H1 (cell line): Measurements from ENCODE around the gene PATL2. TPM values are rescaled to one million over a fixed set of nuclear protein-coding genes. Genes with fewer than 3 reads are reported as not detected.

ENCODE experiments used
- CTCF ChIA-PET: fragments of 300-600 bp; sonication (Branson Sonifier 250); formaldehyde crosslinking; loops from one replicate; lab custom pipeline; 2021; ENCODE audit not compliant: partially characterized antibody; lab: Charles Lee
- POLR2A ChIA-PET: fragments of 300-600 bp; sonication (Branson Sonifier 250); formaldehyde crosslinking; loops from one replicate; lab custom pipeline; 2021; ENCODE audit warnings: inconsistent platforms; ENCODE audit not compliant: partially characterized antibody; lab: Charles Lee
- DNase-seq, 2 experiments: peaks; one replicate each; pipeline versions ENCODE4 v3.0.0 to v3.0.0-alpha.2; 2010 to 2022; ENCODE audit warnings: low spot score in 2 of 2, low read depth in 1 of 2, mixed read lengths in 1 of 2
- FAIRE-seq: peaks from 2 replicates; lab custom pipeline; 2011; peaks lifted over from hg19 to GRCh38; lab: Jason Lieb, UNC
- H2AFZ ChIP-seq: 2 replicates; pipeline ENCODE4 v1.8.1; 2012; ENCODE audit warnings: low read length, inconsistent platforms
- H2AK5ac ChIP-seq: 2 replicates; pipeline ENCODE4 v1.6.1; 2013; ENCODE audit warnings: low read depth, low read length
- H2BK120ac ChIP-seq: replicated peaks from 2 replicates; pipeline ENCODE3; 2013; ENCODE audit warnings: low read depth, low read length, inconsistent platforms
- H2BK12ac ChIP-seq: 2 replicates; pipeline ENCODE4 v1.6.1; 2013; ENCODE audit warnings: low read depth, low read length
- H2BK15ac ChIP-seq: 2 replicates; pipeline ENCODE4 v1.6.1; 2013; ENCODE audit warnings: low read length
- H2BK20ac ChIP-seq: 2 replicates; pipeline ENCODE4 v1.6.1; 2013; ENCODE audit warnings: low read length
- H2BK5ac ChIP-seq: 2 replicates; pipeline ENCODE4 v1.6.1; 2013; ENCODE audit warnings: low read depth, low read length
- H3K14ac ChIP-seq: 2 replicates; pipeline ENCODE4 v1.6.1; 2013; ENCODE audit warnings: inconsistent platforms; ENCODE audit not compliant: insufficient read length
- H3K18ac ChIP-seq: 2 replicates; pipeline ENCODE4 v1.6.1; 2013; ENCODE audit warnings: low read length; ENCODE audit errors: extremely low read depth
- H3K23ac ChIP-seq: 2 replicates; pipeline ENCODE4 v1.6.1; 2013; ENCODE audit warnings: inconsistent platforms; ENCODE audit not compliant: insufficient read length
- H3K23me2 ChIP-seq: 2 replicates; pipeline ENCODE4 v1.6.1; 2013; ENCODE audit warnings: low read depth, low read length
- H3K27ac ChIP-seq: 2 replicates; pipeline ENCODE4 v1.6.1; 2011; ENCODE audit warnings: low read depth, low read length, inconsistent platforms
- H3K27me3 ChIP-seq, 4 experiments: replicated peaks in 1 of 4; 1 replicate in 1 of 4; 2 replicates in 3 of 4; pipeline versions ENCODE4 v1.6.1 to v1.8.1; 2011 to 2013; ENCODE audit warnings: low read length in 3 of 4, mild to moderate bottlenecking in 3 of 4, inconsistent platforms in 2 of 4, mixed read lengths in 2 of 4, moderate library complexity in 1 of 4; ENCODE audit not compliant: control insufficient read depth in 3 of 4, insufficient read depth in 3 of 4; ENCODE audit errors: extremely low read depth in 1 of 4
- H3K36me3 ChIP-seq, 4 experiments: 2 replicates each; pipeline versions ENCODE4 v1.6.1 to v1.8.1; 2011 to 2013; ENCODE audit warnings: mild to moderate bottlenecking in 4 of 4, low read length in 3 of 4, moderate library complexity in 2 of 4, control low read depth in 1 of 4, inconsistent platforms in 1 of 4; ENCODE audit not compliant: insufficient read depth in 4 of 4, control insufficient read depth in 2 of 4
- H3K4ac ChIP-seq: replicated peaks from 2 replicates; pipeline ENCODE3; 2013; ENCODE audit warnings: low read length, low read depth, mixed read lengths, inconsistent platforms; ENCODE audit not compliant: insufficient read length
- H3K4me1 ChIP-seq, 4 experiments: replicated peaks in 1 of 4; 1 replicate in 1 of 4; 2 replicates in 3 of 4; pipeline versions ENCODE4 v1.6.1 to v1.8.1; 2011 to 2013; ENCODE audit warnings: low read length in 3 of 4, inconsistent platforms in 2 of 4, mixed read lengths in 1 of 4; ENCODE audit not compliant: insufficient read depth in 4 of 4, control insufficient read depth in 3 of 4
- H3K4me2 ChIP-seq, 2 experiments: 2 replicates each; pipeline versions ENCODE4 v1.6.1 to v1.8.1; 2011 to 2013; ENCODE audit warnings: low read depth in 2 of 2, low read length in 2 of 2, control low read depth in 1 of 2, inconsistent platforms in 1 of 2, mild to moderate bottlenecking in 1 of 2; ENCODE audit not compliant: insufficient read depth in 1 of 2
- H3K4me3 ChIP-seq, 4 experiments: fragments of 200-600, 300-600 bp in 1 of 4; sonication (generic), shearing (Covaris generic), sonication (Bioruptor Twin) in 1 of 4; 2 replicates each; pipeline versions ENCODE4 v1.5.1 to v1.8.1; 2011 to 2016; ENCODE audit warnings: low read length in 4 of 4, low read depth in 3 of 4, control low read depth in 2 of 4, inconsistent platforms in 2 of 4, mild to moderate bottlenecking in 2 of 4, mixed read lengths in 1 of 4, moderate library complexity in 1 of 4; ENCODE audit not compliant: insufficient read depth in 2 of 4; ENCODE audit errors: extremely low read depth in 1 of 4
- H3K56ac ChIP-seq: replicated peaks from 2 replicates; pipeline ENCODE3; 2013; ENCODE audit warnings: low read depth, mild to moderate bottlenecking, mixed read lengths, low read length, inconsistent platforms; ENCODE audit not compliant: insufficient read length
- H3K79me1 ChIP-seq: 2 replicates; pipeline ENCODE4 v1.6.1; 2013; ENCODE audit warnings: low read depth, low read length, control low read depth
- H3K79me2 ChIP-seq, 2 experiments: 2 replicates each; pipeline versions ENCODE4 v1.6.1 to v1.8.1; 2012 to 2013; ENCODE audit warnings: low read length in 2 of 2, mild to moderate bottlenecking in 2 of 2, inconsistent platforms in 1 of 2; ENCODE audit not compliant: insufficient read depth in 2 of 2, control insufficient read depth in 1 of 2
- H3K9ac ChIP-seq, 4 experiments: replicated peaks in 1 of 4; 1 replicate in 1 of 4; 2 replicates in 3 of 4; pipeline versions ENCODE4 v1.6.1 to v1.8.1; 2011 to 2013; ENCODE audit warnings: low read depth in 3 of 4, low read length in 3 of 4, control low read depth in 2 of 4, mild to moderate bottlenecking in 2 of 4, moderate library complexity in 2 of 4, inconsistent platforms in 1 of 4; ENCODE audit errors: extremely low read depth in 1 of 4
- H3K9me3 ChIP-seq, 2 experiments: 2 replicates each; pipeline versions ENCODE4 v1.6.1 to v1.8.1; 2012 to 2013; ENCODE audit warnings: mild to moderate bottlenecking in 2 of 2, moderate library complexity in 2 of 2, control low read depth in 1 of 2, inconsistent platforms in 1 of 2, low read depth in 1 of 2, low read length in 1 of 2, mixed read lengths in 1 of 2; ENCODE audit not compliant: insufficient read depth in 2 of 2
- H4K20me1 ChIP-seq, 2 experiments: replicated peaks in 1 of 2; 2 replicates each; pipeline versions ENCODE3 to v1.8.1; 2011 to 2013; ENCODE audit warnings: inconsistent platforms in 2 of 2, low read length in 2 of 2, mild to moderate bottlenecking in 1 of 2; ENCODE audit not compliant: insufficient read depth in 2 of 2, control insufficient read depth in 1 of 2
- H4K5ac ChIP-seq: 2 replicates; pipeline ENCODE4 v1.6.1; 2013; ENCODE audit warnings: low read length, low read depth, mixed read lengths, inconsistent platforms; ENCODE audit not compliant: insufficient read length
- H4K8ac ChIP-seq: 2 replicates; pipeline ENCODE4 v1.8.0; 2013; ENCODE audit warnings: mild to moderate bottlenecking, moderate library complexity, low read length, inconsistent platforms; ENCODE audit not compliant: insufficient read depth; ENCODE audit errors: extremely low read depth
- H4K91ac ChIP-seq: replicated peaks from 2 replicates; pipeline ENCODE3; 2013; ENCODE audit warnings: low read length, mixed read lengths, inconsistent platforms; ENCODE audit not compliant: insufficient read length
- BACH1 ChIP-seq: IDR thresholded peaks from 2 replicates; pipeline ENCODE4 v1.6.1; 2012; ENCODE audit warnings: low read length, improper control_type of control experiment
- BCL11A ChIP-seq, 2 experiments: IDR thresholded peaks; one replicate each; pipeline ENCODE4 v1.6.1; 2011; ENCODE audit warnings: low read depth in 2 of 2, low read length in 2 of 2, mild to moderate bottlenecking in 2 of 2
- HDAC2 ChIP-seq, 2 experiments: fragments of 300-600 bp in 1 of 2; sonication (generic) in 1 of 2; IDR thresholded peaks; 2 replicates each; pipeline ENCODE4 v1.6.1; 2011 to 2012; ENCODE audit warnings: low read depth in 2 of 2, low read length in 2 of 2, mild to moderate bottlenecking in 2 of 2, moderate library complexity in 2 of 2, borderline replicate concordance in 1 of 2, inconsistent platforms in 1 of 2
- JUND ChIP-seq: IDR thresholded peaks from 2 replicates; pipeline ENCODE4 v1.6.1; 2011; ENCODE audit warnings: mild to moderate bottlenecking, improper control_type of control experiment, low read length
- NANOG ChIP-seq: IDR thresholded peaks from 2 replicates; pipeline ENCODE4 v1.6.1; 2011; ENCODE audit warnings: low read length, low read depth, mild to moderate bottlenecking, inconsistent platforms; ENCODE audit not compliant: insufficient read depth, poor library complexity, severe bottlenecking
- POU5F1 ChIP-seq: IDR thresholded peaks from 2 replicates; pipeline ENCODE4 v1.6.1; 2011; ENCODE audit warnings: low read depth, mild to moderate bottlenecking, low read length, moderate library complexity
- SIN3A ChIP-seq, 2 experiments: IDR thresholded peaks in 1 of 2; conservative IDR thresholded peaks in 1 of 2; 2 replicates each; pipeline ENCODE4 v1.6.1; 2011 to 2012; ENCODE audit warnings: low read length in 2 of 2, improper control_type of control experiment in 1 of 2, low read depth in 1 of 2, mild to moderate bottlenecking in 1 of 2
- SP2 ChIP-seq: IDR thresholded peaks from 2 replicates; pipeline ENCODE4 v1.6.1; 2012; ENCODE audit warnings: mild to moderate bottlenecking, low read length, inconsistent platforms
- SP4 ChIP-seq: IDR thresholded peaks from 2 replicates; pipeline ENCODE4 v1.6.1; 2012; ENCODE audit warnings: low read length, inconsistent platforms
- SRF ChIP-seq: IDR thresholded peaks from 2 replicates; pipeline ENCODE4 v1.6.1; 2011; ENCODE audit warnings: mild to moderate bottlenecking, low read depth, low read length, moderate library complexity
- TAF7 ChIP-seq: optimal IDR thresholded peaks from 2 replicates; pipeline ENCODE3; 2011; ENCODE audit warnings: low read depth, mild to moderate bottlenecking, inconsistent platforms, low read length, moderate library complexity, borderline replicate concordance
- ZNF274 ChIP-seq: IDR thresholded peaks from 2 replicates; pipeline ENCODE4 v1.7.0; 2012; ENCODE audit warnings: low read length, borderline replicate concordance; ENCODE audit errors: extremely low read depth
- polyA plus RNA-seq, 7 experiments: library from polyadenylated mRNA; depleted of rRNA in 3 of 7; stranded (reverse) in 5 of 7; unstranded in 2 of 7; fragments of >200 nt in 5 of 7; fragments of 200-250 nt in 2 of 7; gene quantifications; 1 replicate in 5 of 7; 2 replicates in 1 of 7; 4 replicates in 1 of 7; pipeline versions ENCODE4 v1.2.1 to v1.2.3, GENCODE V29; 2011 to 2013; ENCODE audit warnings: missing spikeins in 2 of 7, mixed read lengths in 2 of 7
- total RNA-seq: library from RNA; stranded (reverse); fragmentation: NEBNext Ultra II Directional; extraction: Animal tissue kit (Norgen Biotek cat#: 25700); gene quantifications from 2 replicates; pipeline ENCODE4 v1.2.1, GENCODE V29; 2021
- TF ChIP-seq, protein P1 (sequence below): IDR thresholded peaks from 2 replicates; pipeline ENCODE4 v1.6.1; 2012; ENCODE audit warnings: inconsistent platforms
- TF ChIP-seq, protein P2 (sequence below): IDR thresholded peaks from 2 replicates; pipeline ENCODE4 v1.6.1; 2011; ENCODE audit warnings: low read depth, mild to moderate bottlenecking, low read length; ENCODE audit not compliant: insufficient read depth

PATL2 gene
- total and polyA plus RNA-seq, 2 of the 8 experiments (the other 6 are each of a cell fraction or from before 2014, with no cell fraction given): 0.65 to 1.3 TPM

DNA sequence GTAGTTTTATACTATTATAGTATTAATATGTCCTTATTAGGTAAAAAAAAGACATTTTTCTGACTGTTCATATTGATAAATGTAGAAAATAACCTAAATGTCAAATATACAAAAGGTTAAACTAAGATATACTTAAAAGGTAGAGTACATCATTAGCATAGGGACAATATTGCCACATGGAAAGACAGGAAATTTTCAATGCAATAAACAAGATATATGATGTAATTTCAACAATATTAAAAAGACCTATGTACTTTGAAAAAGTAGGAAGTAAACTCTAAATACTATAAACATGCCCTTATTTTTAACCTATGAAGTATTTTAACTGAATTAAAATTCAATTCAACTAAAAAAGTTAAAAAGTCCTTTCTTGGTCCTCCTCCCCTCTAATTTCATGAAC, 49.5 kb downstream of the PATL2 start:
- H3K23ac ChIP-seq: no peak overlapping the region
- TF ChIP-seq SRF (no peak), SIN3A (conservative IDR thresholded peaks at IDR 0.05 in 1 of 2, IDR thresholded peaks at IDR 0.05 in 1 of 2; ENCODE audit: low read depth in 1 of 2, low read length in 2 of 2) (no peak), TAF7 (no peak), HDAC2 (IDR thresholded peaks at IDR 0.05; ENCODE audit: borderline replicate concordance in 1 of 2, low read depth in 2 of 2, low read length in 2 of 2) (no peak), BACH1 (no peak), BCL11A (IDR thresholded peaks at IDR 0.05; ENCODE audit: low read depth in 2 of 2, low read length in 2 of 2) (no peak), NANOG (no peak), ZNF274 (no peak), JUND (no peak), SP4 (no peak), SP2 (no peak), POU5F1 (no peak)
- TF ChIP-seq, protein P1, sequence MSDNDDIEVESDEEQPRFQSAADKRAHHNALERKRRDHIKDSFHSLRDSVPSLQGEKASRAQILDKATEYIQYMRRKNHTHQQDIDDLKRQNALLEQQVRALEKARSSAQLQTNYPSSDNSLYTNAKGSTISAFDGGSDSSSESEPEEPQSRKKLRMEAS: no peak
- TF ChIP-seq, protein P2, sequence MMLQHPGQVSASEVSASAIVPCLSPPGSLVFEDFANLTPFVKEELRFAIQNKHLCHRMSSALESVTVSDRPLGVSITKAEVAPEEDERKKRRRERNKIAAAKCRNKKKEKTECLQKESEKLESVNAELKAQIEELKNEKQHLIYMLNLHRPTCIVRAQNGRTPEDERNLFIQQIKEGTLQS: no peak

More for the DNA sequence above, 49.5 kb downstream of the PATL2 start:
- H4K91ac ChIP-seq: no peak overlapping the region
- H4K8ac ChIP-seq: no peak overlapping the region
- no peak overlapping the region for H3K4me3 ChIP-seq
- FAIRE-seq: no peak
- H3K18ac ChIP-seq: no peak overlapping the region
- no peak overlapping the region for H3K14ac ChIP-seq
- H3K79me2 ChIP-seq: peaks cover 0 to 9% of the 10 kb centered on the region in 2 experiments; a peak in 2 of 4 replicates
- H2BK120ac ChIP-seq: no peak overlapping the region
- H3K56ac ChIP-seq: no peak overlapping the region
- peaks cover 2% of the 10 kb centered on the region for H3K23me2 ChIP-seq
- no peak for DNase-seq
- H2AFZ ChIP-seq: no peak overlapping the region
- H2BK5ac ChIP-seq: no peak overlapping the region
- peaks cover 2 to 26% (median 11%) of the 10 kb centered on the region in 4 experiments; a peak in 7 of 8 replicates for H3K36me3 ChIP-seq
- no peak overlapping the region for H3K9ac ChIP-seq
- H3K79me1 ChIP-seq: no peaks in the 10 kb centered on the region
- no peak overlapping the region for H4K5ac ChIP-seq
- H3K4ac ChIP-seq: no peak overlapping the region
- H2AK5ac ChIP-seq: no peak overlapping the region
- H2BK15ac ChIP-seq: no peak overlapping the region
- no peaks in the 10 kb centered on the region for H3K27me3 ChIP-seq
- peaks cover 0 to 1% (median 0%) of the 10 kb centered on the region in 4 experiments; a peak in 3 of 7 replicates for H3K4me1 ChIP-seq
- H4K20me1 ChIP-seq: no peaks in the 10 kb centered on the region
- POLR2A ChIA-PET: no interaction called here
- H3K9me3 ChIP-seq: no peaks in the 10 kb centered on the region
- CTCF ChIA-PET: interaction anchor here (4.2 kb wide), 1 partner anchor 52 kb away, joined by 40 read pairs; the partner anchor contains the start of genes B2M and PATL2
- no peak overlapping the region for H2BK20ac ChIP-seq
- H3K27ac ChIP-seq: no peak overlapping the region
- no peak overlapping the region for H2BK12ac ChIP-seq
- H3K4me2 ChIP-seq: no peak overlapping the region; a peak in 1 of 4 replicates
